NCI-H82 treated with DMSO at 0.1 percent for 48 hours (cell line): ENCODE data around the gene COL27A1.

Source experiments
- DNase-seq: peaks from one replicate; lab custom pipeline; 2025; ENCODE audit not compliant: unreplicated experiment; lab: John Stamatoyannopoulos, UW

COL27A1 gene

DNA sequence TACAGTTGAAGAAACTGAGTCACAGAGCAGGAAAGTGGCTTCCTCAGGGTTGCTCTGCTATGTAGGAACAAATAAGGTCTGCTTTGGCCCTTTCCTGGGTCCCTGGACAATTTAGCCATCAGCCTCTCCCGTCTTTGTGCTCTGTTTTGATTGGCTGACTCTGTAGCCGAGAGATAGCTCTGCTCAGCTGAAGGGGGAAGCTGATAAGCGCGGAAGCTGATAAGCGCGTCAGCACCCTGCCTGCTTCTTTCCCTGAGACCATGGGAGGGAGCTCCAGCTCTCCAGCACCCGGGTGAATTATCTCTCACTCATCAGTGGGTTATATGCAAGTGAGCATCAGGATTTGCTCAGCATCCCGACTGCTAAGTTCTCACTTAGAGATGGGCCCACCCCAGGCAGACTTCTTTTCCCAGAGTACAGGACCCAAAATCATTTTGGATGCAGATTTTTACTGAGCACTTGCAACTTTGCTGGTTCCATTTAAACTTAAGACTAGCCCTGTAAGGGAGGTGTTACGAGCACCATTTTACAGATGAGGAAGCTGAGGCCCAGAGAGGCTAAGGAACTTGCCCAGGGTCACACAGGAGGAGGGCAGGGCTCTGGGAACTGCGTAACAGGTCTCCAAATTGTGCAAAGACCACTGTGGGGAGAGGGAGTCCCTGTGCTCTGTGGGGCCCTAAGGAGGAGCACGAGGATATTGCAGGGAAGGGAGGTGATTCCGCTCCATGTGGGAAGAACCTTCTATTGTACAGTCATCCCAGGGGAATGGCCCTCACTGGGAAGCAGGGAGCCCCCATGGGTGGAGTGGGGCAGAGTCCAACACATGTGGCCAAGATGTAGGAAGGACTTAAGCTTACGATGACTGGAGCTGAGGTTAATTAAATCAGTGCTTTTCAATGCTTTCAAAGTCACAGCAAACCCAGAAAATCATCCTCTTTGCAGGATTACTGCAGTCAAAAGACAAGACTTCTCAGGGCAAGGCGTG is 83.8 kb downstream of the COL27A1 start:
- peak; percentile 13 for DNase-seq

DNA sequence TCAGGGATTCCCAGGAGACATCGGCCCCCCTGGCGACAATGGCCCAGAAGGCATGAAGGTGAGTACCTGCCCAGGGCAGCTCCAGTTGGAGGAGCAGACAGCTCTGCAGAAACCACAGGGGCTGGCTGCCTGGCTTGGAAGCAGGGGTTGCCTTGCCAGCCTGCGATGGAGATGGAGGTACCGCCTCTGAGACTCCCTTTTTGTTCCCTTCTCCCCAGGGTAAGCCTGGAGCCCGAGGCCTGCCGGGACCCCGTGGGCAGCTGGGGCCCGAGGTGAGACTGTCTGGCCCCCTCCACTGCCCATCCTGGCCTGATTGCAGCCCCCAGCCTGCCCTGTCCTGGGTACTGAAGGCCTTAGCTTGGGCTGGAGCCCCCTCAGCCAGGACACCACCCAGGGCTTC is 84.9 kb downstream of the COL27A1 start:
- no peak for DNase-seq

GRCh38 chr9:114240647-114241558 is 85.6 kb downstream of the COL27A1 start:
- DNase-seq, result no peak

DNA sequence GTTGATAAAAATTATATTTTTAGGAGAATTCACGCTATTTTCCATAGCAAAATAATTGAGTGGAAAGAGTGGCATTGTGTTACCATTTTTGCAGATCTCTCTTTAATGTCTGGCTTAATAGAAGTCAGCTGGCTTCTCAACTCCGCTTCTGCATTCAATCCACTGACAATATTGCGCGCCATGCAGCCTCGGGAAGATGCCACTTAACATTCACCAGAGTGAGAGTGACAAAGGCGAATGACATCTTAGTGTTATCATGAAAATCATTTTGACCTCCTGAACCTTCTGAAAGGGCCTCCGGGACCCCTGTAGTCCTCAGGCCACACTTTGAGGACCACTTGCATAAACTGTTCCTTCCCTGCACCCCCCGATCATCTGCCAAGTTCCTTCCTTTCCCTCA is 87.5 kb downstream of the COL27A1 start:
- no peak for DNase-seq

DNA sequence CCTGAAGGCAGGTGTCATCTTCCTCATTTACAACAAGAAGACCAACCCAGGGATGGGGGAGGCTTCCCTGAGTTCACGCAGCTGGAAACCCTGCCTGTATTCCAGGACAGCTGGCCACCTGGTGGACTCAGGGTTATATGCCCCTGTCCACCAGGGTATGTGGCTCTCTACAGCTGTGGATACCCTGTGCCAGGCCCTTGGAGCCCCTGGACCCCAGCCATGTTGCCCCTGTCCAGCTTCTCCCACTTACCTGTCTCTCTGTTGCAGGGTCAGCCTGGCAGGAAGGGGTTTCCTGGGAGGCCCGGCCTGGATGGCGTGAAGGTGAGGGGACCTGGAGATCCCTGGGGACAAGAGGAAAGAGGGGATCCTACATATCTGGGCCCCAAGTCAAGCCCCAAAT is 87.9 kb downstream of the COL27A1 start:
- no peak for DNase-seq

GRCh38 chr9:114244570-114244969 is 89.2 kb downstream of the COL27A1 start:
- DNase-seq, result no peak

- DNase-seq, result no peak
Measured at GRCh38 chr9:114246558-114246957, 91.2 kb downstream of the COL27A1 start.

- no peak for DNase-seq
Measured at GRCh38 chr9:114247077-114247476, 91.7 kb downstream of the COL27A1 start.

DNA sequence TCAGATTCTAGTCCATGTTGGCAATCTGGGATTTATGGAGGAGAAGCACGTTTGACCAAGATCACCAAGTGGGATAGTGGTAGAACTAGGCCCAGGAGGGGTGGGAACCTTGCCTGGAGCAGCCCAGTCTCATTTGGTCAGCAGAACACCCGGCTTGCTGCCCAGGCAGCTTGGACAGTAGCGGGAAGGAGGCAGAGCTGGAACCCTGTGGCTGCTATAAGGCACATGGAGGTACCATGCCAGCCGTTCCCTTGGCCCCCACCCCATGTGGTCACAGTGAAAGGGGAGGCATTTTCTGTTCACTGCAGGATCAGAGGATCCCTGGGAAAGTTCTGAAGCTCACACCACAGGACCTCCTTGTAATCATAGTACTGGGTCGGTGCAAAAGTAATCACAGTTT is 92.2 kb downstream of the COL27A1 start:
- no peak for DNase-seq

- no peak for DNase-seq
Measured at GRCh38 chr9:114248299-114248707, 93.0 kb downstream of the COL27A1 start.

- DNase-seq, result no peak
Measured at GRCh38 chr9:114249424-114250234, 94.3 kb downstream of the COL27A1 start.

- peak; percentile 8 for DNase-seq
Measured at GRCh38 chr9:114250235-114250568, 94.9 kb downstream of the COL27A1 start.

DNA sequence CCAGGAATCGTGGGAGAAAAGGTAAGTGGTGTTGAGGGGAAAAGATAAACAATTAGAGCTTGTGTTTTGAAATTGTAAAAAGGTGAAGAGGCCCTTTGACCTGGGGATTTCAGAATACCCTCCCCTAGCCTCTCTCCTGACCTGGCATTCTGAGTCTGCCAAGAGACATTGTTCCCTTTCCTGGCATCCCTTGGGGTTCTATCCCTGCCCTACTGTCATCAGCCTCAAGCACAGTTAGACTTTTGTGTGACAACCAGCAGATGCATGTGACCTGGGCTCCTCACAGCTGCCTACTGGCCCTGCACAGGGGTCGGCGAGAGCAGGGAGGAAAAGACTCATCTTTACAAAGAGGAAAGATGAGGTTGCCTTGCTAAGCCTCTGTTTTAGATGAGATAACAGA is 95.3 kb downstream of the COL27A1 start:
- no peak for DNase-seq

DNA sequence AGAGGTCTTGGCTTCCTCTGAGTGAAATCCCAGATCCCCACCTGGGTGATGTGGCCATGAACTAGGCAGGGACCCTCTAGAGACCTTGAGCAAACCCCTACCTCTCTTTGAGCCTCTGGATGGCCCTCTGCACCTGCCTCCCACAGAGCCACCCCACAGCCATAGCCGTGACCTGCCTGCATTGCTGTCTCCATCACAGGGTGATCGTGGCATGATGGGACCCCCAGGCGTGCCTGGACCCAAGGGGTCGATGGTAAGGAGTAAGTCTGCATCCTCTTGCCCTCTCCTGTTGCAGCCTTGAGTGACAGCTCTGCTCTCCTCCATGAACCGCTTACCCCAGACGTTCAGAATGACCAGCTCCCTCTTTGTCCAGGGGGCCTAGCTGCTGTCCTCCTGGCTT is 97.1 kb downstream of the COL27A1 start:
- DNase-seq, result no peak

DNA sequence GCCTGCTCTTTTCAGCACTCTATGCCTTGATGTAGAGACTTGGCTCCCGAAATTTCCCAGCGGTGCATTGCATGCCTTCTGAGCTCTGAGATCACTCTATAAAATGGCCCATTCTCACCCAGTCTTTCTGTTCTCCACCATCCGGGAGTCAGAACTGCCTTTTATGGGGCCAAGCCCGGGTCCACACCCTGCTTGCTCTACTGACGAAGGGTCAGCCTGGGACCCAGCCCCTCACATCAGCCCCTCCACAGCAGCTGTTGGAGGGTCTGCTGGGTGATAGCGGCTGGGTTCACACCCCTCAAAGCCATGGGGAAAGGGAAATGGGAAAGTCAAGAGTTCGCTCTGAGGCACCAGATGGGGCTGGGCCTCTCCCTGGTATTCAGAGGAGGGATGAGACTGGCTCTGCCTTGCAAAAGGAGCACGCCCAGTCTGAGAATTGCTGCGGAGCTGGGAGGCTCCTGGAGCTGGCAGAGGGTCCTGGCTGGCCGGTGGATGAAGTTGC is 101.5 kb downstream of the COL27A1 start:
- DNase-seq, result no peak

DNA sequence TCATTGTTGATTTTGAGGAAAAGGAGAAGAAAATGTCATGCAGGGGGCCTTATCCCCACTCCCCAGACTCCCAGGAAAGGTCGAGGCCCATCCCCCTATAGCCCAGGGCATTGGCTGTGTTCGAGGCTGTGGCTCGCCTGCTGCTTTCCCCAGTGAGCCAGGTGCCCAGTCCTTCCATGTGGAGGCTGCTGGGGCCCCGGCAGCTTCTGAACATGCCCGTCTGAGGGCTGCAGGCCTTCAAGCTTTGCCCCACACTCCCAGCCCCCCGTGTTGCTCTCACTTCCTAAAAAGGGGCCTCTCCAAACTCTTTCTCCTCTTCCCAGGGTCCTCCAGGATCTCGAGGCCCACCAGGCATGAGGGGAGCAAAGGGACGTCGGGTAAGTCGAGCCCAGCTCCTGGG is 102.9 kb downstream of the COL27A1 start:
- no peak for DNase-seq

GRCh38 chr9:114258866-114259797 is 103.8 kb downstream of the COL27A1 start:
- peak; percentile 59 for DNase-seq

DNA sequence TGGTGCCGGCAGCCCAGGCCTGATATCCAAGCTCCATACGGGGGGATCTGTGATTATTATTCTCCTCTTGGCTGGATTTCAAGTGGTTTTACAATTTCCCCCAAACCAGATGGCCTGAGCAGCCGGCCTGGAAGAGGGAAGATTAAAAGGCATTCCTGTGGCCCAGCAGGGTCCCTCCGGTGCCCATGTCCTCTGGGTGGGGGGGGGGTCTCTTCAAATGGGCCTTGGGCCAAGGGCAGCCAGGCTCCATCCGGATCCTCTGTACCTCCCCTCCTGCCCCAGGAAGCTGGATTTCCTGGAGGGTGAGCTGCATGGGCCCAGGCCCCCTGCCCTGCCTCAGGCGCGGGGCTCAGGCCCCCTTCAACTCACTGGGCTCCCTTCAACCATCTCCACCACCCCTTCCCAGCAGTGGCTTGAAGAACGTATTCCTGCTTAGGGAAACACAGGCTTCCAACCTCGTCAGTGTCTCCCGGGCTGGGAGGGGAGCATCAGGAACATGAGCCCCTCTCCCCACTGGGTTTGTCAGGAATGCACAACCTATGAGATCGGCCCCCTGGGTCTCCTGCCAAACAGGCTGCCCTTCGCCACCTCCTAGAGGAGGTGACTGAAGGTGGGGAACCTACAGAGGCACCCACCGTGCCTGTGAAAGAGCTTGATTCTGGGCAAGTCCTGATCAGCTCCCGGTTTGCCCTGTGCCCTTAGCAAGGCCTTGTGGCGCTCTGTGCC is 104.6 kb downstream of the COL27A1 start:
- DNase-seq, result peak; percentile 63

- DNase-seq, result no peak
Measured at GRCh38 chr9:114261026-114261425, 105.7 kb downstream of the COL27A1 start.
